DND-41 (cell line): ENCODE data around the gene CTTNBP2.

Experiments used
- CTCF ChIP-seq: IDR thresholded peaks from 2 replicates; pipeline ENCODE4 v1.5.1; 2012; ENCODE audit warnings: borderline replicate concordance, low read length, moderate library complexity, mild to moderate bottlenecking; ENCODE audit not compliant: poor library complexity, severe bottlenecking; ENCODE audit errors: extremely low read depth
- EZH2 ChIP-seq: IDR thresholded peaks from 3 replicates; pipeline ENCODE4 v1.6.1; 2012; ENCODE audit warnings: borderline replicate concordance, low read depth, mild to moderate bottlenecking, moderate library complexity, low read length, inconsistent platforms; ENCODE audit not compliant: severe bottlenecking

- TF ChIP-seq CTCF (no peak), EZH2 (no peak)
Measured at GRCh38 chr7:117805241-117805640, 68.0 kb downstream of the CTTNBP2 start.
